NK-92 (cell line): ENCODE measurements around the gene PHRF1.
"Not testable (repeated sequence)": the region's sequence is repeated elsewhere in the genome, so short reads cannot be mapped to it uniquely, and the experiment has no call there.

Experiments
- DNase-seq: peaks from one replicate; lab custom pipeline; 2025; ENCODE audit not compliant: unreplicated experiment; lab: John Stamatoyannopoulos, UW

The PHRF1 gene

DNA sequence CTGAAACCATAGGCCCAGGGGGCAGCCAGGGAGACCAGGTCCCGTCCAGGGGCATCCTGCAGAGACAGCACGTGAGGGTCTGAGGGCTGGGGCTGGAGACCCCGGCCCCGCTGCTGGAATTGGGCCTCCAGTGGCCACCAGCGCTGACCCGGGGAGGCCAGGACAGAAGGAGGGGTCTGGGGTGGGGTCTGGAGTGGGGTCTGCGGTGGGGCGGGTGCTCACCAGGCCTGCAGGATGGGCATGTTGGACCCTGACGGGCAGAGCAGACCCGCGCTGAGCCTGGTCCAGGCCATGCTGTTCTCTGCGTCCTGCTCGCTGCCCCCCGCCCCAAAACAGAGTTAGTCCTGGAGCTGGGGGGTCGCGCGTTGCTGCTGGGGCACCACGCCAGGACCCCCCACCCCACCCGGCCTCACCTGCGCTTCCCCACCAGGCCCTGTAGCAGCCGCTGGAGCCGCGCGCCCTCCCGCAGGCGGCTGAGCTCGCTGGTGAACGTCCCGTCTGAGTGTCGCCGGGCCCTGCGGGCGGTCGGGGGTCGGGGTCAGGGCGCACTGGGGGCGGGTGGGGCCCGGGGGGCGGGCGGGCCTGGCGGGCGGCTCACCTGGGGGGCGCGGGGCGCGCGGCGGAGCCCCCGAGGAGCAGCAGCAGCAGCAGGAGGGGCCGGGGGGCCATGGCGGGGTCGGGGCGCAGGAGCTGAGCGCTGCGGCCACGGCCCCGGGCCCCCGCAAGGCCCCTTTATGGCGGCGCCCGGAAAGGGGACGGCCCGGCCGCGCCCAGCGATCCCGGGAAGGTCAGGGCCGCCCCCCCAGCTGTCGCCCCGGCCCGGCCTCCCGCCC, 50.4 kb downstream of the PHRF1 start, which contains the start of gene SCT:
TSS of gene SCT (minus strand) at position 707 of the 833 bp plus-strand sequence. CDS start at position 669, 38 bp downstream.
- no peak for DNase-seq

DNA sequence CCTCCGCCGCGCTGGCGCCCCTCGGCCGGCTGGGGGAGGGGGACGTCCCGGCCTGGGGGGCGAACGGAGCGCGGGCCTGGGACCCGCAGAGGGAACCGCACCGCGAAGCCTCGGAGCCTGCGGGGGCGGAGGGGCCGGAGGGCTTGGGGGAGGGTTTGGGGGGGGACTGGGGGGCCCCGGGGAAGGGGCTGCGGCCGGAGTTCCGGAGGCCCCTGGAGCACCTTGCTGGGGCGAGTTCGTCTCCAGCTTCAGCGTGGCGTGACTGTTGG, 51.0 kb downstream of the PHRF1 start:
- DNase-seq, result no peak

DNA sequence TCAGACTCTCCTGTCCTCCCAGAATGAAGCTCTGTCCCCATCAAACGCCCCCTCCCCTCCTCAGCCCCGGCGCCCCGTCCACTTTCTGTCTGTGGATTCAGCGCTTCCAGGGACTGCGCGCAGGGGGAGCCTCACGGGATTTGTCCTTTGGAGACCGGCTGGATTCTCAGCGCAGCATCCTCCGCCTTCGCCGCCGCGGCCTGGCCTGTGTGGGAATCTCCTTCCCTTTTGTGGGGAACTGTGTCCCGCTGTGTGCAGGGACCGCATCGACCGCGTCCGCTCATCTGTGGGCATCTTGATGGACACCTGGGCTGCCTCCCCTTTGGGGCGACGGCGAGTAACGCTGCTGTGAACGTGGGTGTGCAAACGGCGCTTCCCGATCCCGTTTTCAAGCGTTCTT, 51.8 kb downstream of the PHRF1 start:
- no peak for DNase-seq

DNA sequence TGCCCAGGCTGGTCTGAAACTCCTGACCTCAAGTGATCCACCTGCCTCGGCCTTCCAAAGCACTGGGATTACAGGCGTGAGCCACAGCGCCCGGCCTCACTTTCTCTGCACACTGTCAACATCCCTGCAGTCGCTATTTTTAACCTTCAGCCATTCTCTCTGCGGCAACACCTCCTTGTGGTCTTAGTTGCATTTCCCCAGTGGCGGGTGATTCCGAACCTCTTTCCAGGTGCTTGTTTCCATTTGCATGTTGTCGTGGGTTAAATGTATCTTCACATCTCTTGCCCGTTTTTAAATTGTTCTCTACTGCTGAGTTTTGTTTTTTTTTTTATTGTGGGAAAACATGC, 52.9 kb downstream of the PHRF1 start:
- no peak for DNase-seq

DNA sequence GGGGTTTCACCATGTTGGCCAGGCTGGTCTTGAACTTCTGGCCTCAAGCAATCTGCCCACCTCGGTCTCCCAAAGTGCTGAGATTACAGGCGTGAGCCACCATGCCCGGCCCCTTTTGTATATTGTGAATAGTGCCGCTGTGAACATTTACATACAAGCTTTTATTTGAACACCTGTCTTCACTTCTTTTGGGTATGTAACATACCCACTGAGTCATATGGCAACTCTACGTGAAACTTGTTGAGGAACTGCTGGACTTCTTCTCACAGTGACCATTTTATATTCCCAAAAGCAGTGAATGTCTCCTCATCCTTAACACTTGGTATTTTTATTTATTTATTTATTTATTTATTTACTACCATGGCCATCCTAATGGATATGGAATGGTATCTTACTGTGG, 54.6 kb downstream of the PHRF1 start:
- DNase-seq, result no peak

DNA sequence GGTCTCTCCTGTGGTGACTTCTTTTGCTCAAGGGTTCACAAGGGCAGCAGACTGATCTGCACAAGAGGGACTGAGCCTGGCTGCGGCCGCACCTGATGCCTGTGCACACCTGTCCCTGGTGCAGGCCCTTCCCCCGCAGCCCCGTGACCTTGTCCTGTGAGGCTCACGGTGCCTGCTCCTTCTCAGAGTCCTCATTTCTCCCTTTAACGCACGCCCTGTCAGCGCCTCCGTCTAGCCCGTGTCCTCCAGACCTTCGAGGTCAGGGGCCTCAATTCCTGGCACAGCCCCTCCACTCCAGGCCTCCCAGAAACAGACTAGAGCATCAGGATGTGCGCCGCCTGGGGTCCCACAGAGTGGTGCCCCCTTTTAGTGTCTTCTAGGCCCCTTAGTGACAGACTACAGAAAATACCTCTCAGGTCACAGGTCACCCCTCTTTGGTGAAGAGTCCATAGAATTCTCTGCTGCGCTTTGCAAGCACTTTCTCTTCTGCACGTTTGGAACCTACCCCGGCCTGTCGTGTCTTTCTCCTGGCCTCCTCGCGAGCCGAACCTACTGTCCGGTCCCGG, 59.8 kb downstream of the PHRF1 start:
- DNase-seq, result no peak

DNA sequence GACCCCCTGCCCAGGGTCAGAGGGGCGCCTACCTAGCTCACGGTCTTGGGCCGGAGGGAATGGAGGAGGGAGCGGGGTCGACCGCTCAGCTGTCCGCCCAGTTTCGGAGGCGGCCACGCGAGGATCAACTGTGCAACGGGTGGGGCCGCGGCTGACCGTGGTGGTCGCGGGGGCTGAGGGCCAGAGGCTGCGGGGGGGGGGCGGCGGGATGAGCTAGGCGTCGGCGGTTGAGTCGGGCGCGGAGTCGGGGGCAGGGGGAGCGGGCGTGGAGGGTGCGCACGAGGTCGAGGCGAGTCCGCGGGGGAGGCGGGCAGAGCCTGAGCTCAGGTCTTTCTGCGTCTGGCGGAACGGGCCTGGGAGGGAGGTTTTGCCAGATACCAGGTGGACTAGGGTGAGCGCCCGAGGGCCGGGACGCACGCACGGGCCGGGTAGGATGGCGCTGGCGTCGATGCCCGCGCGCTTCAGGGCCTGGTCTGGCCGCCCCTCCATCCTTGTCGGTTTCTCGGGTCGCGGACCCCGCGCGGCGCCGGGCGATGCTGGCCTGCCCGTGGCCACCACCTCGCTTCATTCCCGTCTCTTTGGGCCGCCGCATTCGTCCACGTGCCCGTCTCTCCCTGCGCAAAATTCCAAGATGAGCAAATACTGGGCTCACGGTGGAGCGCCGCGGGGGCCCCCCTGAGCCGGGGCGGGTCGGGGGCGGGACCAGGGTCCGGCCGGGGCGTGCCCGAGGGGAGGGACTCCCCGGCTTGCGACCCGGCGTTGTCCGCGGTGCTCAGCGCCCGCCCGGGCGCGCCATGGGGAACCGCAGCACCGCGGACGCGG, 60.5 kb downstream of the PHRF1 start, which contains the start of gene DRD4:
TSS of gene DRD4 (plus strand) at position 759 of the 822 bp plus-strand sequence. CDS start at position 795, 36 bp downstream.
- DNase-seq, result no peak

DNA sequence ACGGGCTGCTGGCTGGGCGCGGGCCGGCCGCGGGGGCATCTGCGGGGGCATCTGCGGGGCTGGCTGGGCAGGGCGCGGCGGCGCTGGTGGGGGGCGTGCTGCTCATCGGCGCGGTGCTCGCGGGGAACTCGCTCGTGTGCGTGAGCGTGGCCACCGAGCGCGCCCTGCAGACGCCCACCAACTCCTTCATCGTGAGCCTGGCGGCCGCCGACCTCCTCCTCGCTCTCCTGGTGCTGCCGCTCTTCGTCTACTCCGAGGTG, 61.0 kb downstream of the PHRF1 start:
- DNase-seq, result no peak

DNA sequence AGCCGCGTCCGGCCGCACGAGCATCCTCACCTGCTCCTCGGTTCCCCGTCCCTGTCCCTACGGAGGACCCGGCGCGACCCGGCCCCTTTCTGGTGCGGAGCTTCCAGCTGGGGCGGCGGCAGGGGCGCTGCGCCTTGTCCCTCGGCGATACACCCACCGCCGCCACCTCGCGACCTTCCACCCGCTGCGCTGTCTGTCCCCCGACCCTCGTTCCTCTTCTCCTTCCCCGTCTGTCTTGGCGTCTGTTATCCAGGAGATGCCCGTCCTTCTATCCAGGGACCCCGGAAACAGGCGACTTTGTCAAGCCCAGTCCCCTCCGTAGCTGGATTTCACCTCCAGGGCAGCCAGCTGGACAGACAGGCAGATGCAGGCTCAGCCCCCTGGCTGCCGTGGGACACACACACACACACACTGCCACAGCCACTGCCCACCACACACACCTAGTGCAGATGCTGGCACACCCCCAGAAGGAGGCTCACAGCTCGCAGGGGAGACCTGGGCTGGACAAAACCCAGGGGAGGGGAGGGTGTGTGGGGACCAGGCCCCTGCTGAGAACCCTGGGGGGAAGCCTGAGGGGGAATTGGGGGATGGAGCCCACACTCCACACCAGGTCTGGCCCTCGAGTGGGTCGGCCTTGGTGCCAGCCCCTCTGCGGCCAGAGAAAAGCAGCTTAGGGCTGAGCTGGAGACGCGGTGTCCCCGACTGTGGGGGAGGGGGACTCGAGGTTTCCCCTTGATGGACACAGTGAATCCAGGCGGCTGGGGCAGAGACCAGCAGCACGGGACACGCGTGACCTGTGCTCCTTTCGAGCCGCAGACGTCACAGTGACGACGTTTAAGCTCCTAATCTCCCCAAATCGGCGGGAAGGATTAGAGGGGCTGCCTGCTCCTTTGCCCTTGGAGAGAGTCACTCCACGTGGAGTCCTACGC, 61.6 kb downstream of the PHRF1 start:
- DNase-seq, result no peak

DNA sequence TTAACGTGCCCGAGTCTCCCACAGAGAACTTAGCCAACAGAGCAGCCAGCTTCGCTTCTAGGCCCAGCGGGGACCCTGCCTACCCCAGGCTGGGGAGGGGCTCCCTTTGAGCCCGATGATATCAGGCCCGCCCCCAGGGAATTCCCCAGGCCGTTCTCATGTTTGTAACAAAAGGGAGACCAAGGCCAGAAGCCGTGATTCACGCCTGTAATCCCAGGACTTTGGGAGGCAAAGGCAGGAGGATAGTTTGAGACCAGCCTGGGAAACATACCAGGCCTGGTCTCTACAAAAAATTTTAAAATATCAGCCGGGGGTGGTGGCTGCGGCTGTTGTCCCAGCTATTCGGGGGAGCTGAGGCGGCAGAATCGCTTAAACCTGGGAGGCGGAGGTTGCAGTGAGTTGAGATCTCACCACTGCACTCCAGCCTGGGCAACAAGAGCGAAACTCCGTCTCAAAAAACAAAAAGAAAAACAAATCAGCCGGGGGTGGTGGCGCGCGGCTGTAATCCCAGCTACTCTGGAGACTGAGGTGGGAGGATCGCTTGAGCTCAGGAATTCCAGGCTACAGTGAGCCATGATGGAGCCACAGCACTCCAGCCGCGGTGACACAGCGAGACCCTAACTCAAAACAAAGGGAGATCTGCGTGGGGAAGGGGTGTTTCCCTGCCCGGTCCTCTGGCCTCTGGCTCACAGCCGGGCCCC, 62.5 kb downstream of the PHRF1 start:
- no peak for DNase-seq

DNA sequence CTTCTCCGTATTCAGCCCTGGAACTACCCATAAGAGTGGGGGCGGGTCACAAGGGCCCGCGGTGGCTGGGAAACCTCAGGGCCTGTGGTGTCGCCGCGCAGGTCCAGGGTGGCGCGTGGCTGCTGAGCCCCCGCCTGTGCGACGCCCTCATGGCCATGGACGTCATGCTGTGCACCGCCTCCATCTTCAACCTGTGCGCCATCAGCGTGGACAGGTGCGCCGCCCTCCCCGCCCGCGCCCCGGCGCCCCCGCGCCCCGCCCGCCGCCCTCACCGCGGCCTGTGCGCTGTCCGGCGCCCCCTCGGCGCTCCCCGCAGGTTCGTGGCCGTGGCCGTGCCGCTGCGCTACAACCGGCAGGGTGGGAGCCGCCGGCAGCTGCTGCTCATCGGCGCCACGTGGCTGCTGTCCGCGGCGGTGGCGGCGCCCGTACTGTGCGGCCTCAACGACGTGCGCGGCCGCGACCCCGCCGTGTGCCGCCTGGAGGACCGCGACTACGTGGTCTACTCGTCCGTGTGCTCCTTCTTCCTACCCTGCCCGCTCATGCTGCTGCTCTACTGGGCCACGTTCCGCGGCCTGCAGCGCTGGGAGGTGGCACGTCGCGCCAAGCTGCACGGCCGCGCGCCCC, 63.2 kb downstream of the PHRF1 start:
- DNase-seq, result no peak

DNA sequence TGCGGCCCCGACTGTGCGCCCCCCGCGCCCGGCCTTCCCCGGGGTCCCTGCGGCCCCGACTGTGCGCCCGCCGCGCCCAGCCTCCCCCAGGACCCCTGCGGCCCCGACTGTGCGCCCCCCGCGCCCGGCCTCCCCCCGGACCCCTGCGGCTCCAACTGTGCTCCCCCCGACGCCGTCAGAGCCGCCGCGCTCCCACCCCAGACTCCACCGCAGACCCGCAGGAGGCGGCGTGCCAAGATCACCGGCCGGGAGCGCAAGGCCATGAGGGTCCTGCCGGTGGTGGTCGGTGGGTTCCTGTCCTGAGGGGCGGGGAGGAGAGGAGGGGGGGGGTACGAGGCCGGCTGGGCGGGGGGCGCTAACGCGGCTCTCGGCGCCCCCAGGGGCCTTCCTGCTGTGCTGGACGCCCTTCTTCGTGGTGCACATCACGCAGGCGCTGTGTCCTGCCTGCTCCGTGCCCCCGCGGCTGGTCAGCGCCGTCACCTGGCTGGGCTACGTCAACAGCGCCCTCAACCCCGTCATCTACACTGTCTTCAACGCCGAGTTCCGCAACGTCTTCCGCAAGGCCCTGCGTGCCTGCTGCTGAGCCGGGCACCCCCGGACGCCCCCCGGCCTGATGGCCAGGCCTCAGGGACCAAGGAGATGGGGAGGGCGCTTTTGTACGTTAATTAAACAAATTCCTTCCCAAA, 63.9 kb downstream of the PHRF1 start:
- no peak for DNase-seq

DNA sequence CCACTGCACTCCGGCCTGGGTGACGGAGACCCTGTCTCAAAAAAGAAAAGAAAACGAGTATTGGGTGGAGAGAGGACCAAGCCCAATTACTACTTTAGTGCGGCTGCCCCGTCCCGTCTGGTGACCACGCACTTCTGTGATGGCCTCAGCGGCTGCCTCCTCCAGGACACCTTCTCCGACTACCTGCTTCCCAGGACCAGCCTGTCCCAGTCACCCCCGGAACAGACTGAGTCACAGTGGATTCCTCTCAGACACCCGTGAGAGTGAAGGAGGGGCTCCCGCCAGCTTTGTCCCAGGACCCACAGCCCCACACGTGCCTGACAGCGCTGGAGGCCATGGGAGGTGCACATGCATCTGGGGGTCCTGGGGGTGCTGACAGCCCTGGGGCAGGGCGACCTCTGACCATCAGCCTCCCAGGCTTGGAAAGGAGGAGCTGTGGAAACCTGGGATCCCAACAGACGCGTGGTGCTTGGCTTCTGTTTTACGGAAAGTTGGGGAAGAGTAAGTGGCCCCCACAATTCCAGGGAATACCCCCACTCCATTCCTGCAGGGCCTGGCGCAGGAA, 65.6 kb downstream of the PHRF1 start:
- DNase-seq, result no peak

DNA sequence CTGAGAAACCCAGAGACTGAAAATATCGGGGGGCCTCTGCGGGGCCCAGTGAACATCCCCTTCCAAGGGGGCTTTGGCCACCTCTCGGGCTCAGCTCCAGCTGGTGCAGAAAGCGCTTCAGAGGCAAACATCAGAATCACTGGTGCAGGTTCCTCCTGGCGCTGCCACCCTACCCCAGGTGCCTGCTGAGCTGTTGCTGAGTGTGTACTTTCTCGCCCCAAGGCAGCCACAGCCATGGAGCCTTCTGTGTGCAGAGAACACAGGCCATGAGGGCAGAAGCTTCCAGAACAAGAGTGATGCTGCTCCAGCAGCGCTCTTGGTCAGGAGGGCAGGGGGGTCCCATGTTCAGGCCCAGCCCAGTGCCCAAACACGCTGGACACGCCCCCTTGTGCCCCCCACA, 67.1 kb downstream of the PHRF1 start:
- DNase-seq, result no peak

DNA sequence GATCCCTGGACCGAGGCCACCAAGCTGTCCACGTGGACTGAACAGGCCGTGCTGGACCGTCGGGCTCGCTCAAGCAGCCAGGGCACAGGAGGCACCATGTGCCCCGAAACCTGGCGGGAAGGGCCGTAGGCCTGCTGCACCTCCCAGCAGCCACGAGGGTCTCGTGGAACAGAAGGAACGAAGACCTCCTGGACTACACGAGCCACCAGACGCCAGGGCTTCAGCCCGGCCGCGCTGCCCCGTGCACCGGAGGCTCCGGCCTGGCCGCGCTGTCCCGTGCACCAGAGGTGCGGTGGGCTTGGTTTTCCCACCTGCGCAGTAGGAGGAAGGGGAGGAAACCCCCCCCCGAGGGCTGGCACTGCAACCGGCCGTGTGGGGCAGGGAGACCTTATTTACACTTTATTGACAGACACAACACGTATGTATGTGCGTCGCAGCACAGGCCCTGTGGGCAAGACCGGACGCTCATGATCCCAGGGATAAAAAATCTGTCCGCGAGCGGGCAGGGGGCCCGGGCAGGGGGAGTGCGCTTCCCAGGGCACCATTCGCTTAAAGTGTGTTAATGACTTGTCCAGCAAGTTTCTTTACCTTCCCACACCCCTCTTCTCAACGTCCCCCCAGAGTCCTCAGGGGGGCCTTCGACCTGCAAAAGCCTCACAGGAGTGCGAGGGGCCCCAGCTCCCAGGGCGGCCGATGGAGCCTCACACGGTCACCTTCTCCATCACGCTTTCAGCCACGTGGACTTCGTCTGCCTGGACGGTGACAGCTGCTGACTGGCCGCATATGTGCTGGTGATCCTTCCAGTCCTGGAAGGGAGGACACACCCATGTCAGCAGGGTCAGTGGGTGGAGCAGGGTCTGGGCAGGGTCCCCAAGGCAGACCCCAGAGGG, 67.8 kb downstream of the PHRF1 start:
- no peak for DNase-seq

DNA sequence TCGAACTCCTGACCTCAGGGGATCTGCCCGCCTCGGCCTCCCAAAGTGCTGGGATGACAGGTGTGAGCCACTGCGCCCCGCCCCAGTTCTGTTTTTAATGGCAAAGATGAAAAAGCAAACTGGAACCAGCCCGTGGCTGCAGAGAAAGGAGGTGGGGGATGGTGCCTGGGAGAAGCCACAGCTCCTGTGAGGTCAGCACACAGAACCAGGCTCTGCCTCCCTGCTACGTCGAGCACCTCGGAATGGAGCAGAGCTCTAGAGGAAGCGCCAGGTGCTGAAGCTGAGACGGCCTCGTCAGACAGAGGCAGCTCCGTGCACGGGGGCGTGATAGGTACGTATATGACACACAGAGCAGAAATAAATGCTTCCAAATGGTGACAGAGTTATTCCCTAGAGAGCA, 69.3 kb downstream of the PHRF1 start:
- no peak for DNase-seq

DNA sequence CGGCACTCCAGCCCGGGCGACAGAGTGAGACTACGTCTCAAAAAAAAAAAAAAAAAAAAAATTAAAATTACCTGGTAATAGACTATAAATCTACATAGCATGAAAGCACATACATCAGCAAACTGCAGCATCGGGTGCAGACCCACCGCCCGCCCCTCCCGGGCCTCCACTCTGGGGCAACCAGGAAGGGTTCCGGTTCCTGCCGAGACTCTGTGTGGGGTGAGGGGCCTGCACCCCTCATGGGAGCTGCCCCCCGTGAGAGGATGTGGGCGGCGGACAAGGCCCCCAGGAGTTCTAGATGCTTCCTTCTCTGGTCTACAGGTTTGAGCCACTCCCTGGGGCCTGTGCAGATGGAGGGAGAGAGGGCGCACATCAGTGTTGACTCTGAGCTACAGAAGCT, 69.9 kb downstream of the PHRF1 start:
- no peak for DNase-seq

DNA sequence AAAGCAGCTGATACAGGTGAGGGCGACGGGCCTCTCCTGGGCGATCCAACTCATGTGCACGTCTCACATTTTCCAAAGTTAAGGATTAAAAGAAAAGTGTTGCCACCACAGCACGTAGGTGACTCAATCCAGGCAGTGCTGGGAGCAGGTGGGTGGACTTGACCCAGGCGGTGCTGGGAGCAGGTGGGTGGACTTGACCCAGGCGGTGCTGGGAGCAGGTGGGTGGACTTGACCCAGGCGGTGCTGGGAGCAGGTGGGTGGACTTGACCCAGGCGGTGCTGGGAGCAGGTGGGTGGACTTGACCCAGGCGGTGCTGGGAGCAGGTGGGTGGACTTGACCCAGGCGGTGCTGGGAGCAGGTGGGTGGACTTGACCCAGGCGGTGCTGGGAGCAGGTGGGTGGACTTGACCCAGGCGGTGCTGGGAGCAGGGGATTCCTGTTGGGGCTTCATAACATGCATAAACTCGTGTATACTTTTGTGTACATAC, 71.4 kb downstream of the PHRF1 start:
- DNase-seq, result not testable (repeated sequence)
